K562 (cell line): ENCODE data around the gene ZNF554. TPM values are rescaled to one million over a fixed set of nuclear protein-coding genes. Genes with fewer than 3 reads are reported as not detected.
A peak's percentile ranks its signal among the peaks of the same experiment; 100 is the strongest.

Experiments
- ATAC-seq: fragments of 200-7000 bp; cut with Tn5 transposase; 3 replicates; pipeline ENCODE4 v1.9.1; 2020; ENCODE audit warnings: moderate library complexity
- BruUV-seq: library from RNA; stranded (reverse); fragments of 400-500 nt; replicated peaks from 2 replicates; lab custom pipeline; 2021; lab: Mats Ljungman, UMichigan
- CTCF ChIA-PET: fragments of 300-600 bp; formaldehyde crosslinking; extraction: SDS; loops from one replicate; lab custom pipeline; 2021; ENCODE audit warnings: low intra/inter-chr PET ratio; lab: Yijun Ruan, JAX
- POLR2A ChIA-PET: fragments of 300-600, 350-650 bp; sonication (Branson Sonifier 250); formaldehyde crosslinking; extraction: SDS; loops from one replicate; lab custom pipeline; 2021; ENCODE audit warnings: antibody characterized with exemption, inconsistent platforms; lab: Yijun Ruan, JAX
- DNase-seq, 4 experiments: peaks; one replicate each; pipeline versions ENCODE4 v3.0.0 to v3.0.0-alpha.2; 2011 to 2018; ENCODE audit warnings: low spot score in 3 of 4, mixed read lengths in 3 of 4; ENCODE audit errors: extremely low read depth in 1 of 4
- FAIRE-seq: peaks from 2 replicates; lab custom pipeline; 2011; peaks lifted over from hg19 to GRCh38; lab: Jason Lieb, UNC
- H2AFZ ChIP-seq: 2 replicates; pipeline ENCODE4 v1.6.0; 2011; ENCODE audit warnings: low read depth, low read length, control low read depth, inconsistent platforms
- H3K27ac ChIP-seq: fragments of 200-600 bp; 3 replicates; pipeline ENCODE4 v1.8.0; 2011; ENCODE audit warnings: low read depth, mild to moderate bottlenecking, control low read depth, inconsistent platforms, low read length, moderate library complexity, mixed read lengths; ENCODE audit errors: extremely low read depth
- H3K27me3 ChIP-seq, 2 experiments: fragments of 300-600 bp in 1 of 2; 2 replicates in 1 of 2; 3 replicates in 1 of 2; pipeline versions ENCODE4 v1.6.0 to v1.8.0; 2011; ENCODE audit warnings: inconsistent platforms in 2 of 2, low read length in 2 of 2, mild to moderate bottlenecking in 1 of 2, mixed read lengths in 1 of 2, moderate library complexity in 1 of 2; ENCODE audit not compliant: control insufficient read depth in 2 of 2, insufficient read depth in 2 of 2
- H3K36me3 ChIP-seq: fragments of 300-600 bp; 3 replicates; pipeline ENCODE4 v1.8.0; 2011; ENCODE audit warnings: mild to moderate bottlenecking, low read length, inconsistent platforms; ENCODE audit not compliant: control insufficient read depth, insufficient read depth
- H3K4me1 ChIP-seq, 2 experiments: fragments of 200-600 bp in 1 of 2; replicated peaks in 1 of 2; 2 replicates in 1 of 2; 3 replicates in 1 of 2; pipeline versions ENCODE4 v1.5.1 to v1.8.0; 2011; ENCODE audit warnings: inconsistent platforms in 2 of 2, low read length in 2 of 2, mild to moderate bottlenecking in 1 of 2, mixed read lengths in 1 of 2, moderate library complexity in 1 of 2; ENCODE audit not compliant: control insufficient read depth in 2 of 2, insufficient read depth in 2 of 2
- H3K4me2 ChIP-seq: 2 replicates; pipeline ENCODE4 v1.6.1; 2011; ENCODE audit warnings: low read length, control low read depth, inconsistent platforms, mixed read lengths; ENCODE audit not compliant: insufficient read depth
- H3K4me3 ChIP-seq: fragments of 200-600 bp; sonication (generic), shearing (Covaris generic); 2 replicates; pipeline ENCODE4 v1.5.1; 2016; ENCODE audit warnings: control low read depth, inconsistent platforms
- H3K79me2 ChIP-seq: fragments of 200-600 bp; 3 replicates; pipeline ENCODE4 v1.8.0; 2011; ENCODE audit warnings: low read length, inconsistent platforms; ENCODE audit not compliant: control insufficient read depth, insufficient read depth
- H3K9ac ChIP-seq, 2 experiments: 2 replicates each; pipeline versions ENCODE4 v1.6.0 to v1.6.1; 2011; ENCODE audit warnings: low read depth in 2 of 2, low read length in 2 of 2, control low read depth in 1 of 2, inconsistent platforms in 1 of 2, mild to moderate bottlenecking in 1 of 2, mixed read lengths in 1 of 2; ENCODE audit not compliant: insufficient read depth in 1 of 2
- H3K9me1 ChIP-seq: one replicate; pipeline ENCODE4 v1.6.0; 2011; ENCODE audit warnings: inconsistent platforms, mild to moderate bottlenecking, low read length, moderate library complexity; ENCODE audit not compliant: control insufficient read depth, insufficient read depth
- H3K9me3 ChIP-seq: replicated peaks from 2 replicates; pipeline ENCODE4 v1.5.1; 2011; ENCODE audit warnings: low read depth, low read length, inconsistent platforms; ENCODE audit not compliant: control insufficient read depth, insufficient read depth
- H4K20me1 ChIP-seq: replicated peaks from 2 replicates; pipeline ENCODE4 v1.6.1; 2011; ENCODE audit warnings: low read length, inconsistent platforms, mixed read lengths; ENCODE audit not compliant: control insufficient read depth, insufficient read depth
- BHLHE40 ChIP-seq: IDR thresholded peaks from 2 replicates; pipeline ENCODE4 v1.6.1; 2011; ENCODE audit warnings: low read length, improper control_type of control experiment
- NFIX ChIP-seq: fragments of 250-450 bp; sonication (Bioruptor Pico); IDR thresholded peaks from 2 replicates; pipeline ENCODE4 v1.4.0; 2020; ENCODE audit warnings: low read depth, mild to moderate bottlenecking, moderate library complexity
- WGBS: fragments of 100-300 bp; shearing (Covaris generic); methylation state at CpG from one replicate; pipeline ENCODE4 v1.1.6; 2016; ENCODE audit warnings: low coverage, mixed read lengths; ENCODE audit not compliant: insufficient coverage; ENCODE audit errors: missing lambda C conversion rate; 5-methylcytosine and 5-hydroxymethylcytosine counted together
- in situ Hi-C: fragments of 300-500 bp; cut with MboI; formaldehyde crosslinking; loops from 4 replicates; pipeline ENCODE4 v1.15.0; 2018; ENCODE audit warnings: inconsistent platforms, mixed read lengths
- intact Hi-C: fragments of 100-400 bp; cut with micrococcal nuclease; formaldehyde crosslinking; loops from 2 replicates; pipeline ENCODE4 v1.14.2; 2022
- polyA plus RNA-seq, 8 experiments: library from polyadenylated mRNA; depleted of rRNA in 4 of 8; stranded (reverse) in 5 of 8; unstranded in 3 of 8; fragments of >200 nt; fragmentation: Nextera tagmentation in 2 of 8; fragmentation: Illumina TruSeq in 1 of 8; extraction: Ambion mirVana in 2 of 8; extraction: Trizol in 1 of 8; gene quantifications; 2 replicates each; pipeline versions ENCODE4 v1.2.1 to v1.2.3, GENCODE V29; 2011 to 2014; ENCODE audit warnings: inconsistent platforms in 1 of 8, missing spikeins in 1 of 8
- total RNA-seq, 7 experiments: library from RNA; depleted of rRNA in 6 of 7; stranded (reverse); fragments of >200 nt in 6 of 7; fragmentation: Illumina TruSeq in 2 of 7; extraction: Trizol in 2 of 7; gene quantifications; 2 replicates each; pipeline versions ENCODE4 v1.2.1 to v1.2.3, GENCODE V29; 2011 to 2021; ENCODE audit warnings: low replicate concordance in 1 of 7
- TF ChIP-seq, protein P1 (sequence below): sonication (generic); formaldehyde crosslinking; IDR thresholded peaks from 2 replicates; pipeline ENCODE4 v1.8.1; 2023; ENCODE audit warnings: mild to moderate bottlenecking, missing genetic modification reagents

Gene ZNF554
- total and polyA plus RNA-seq, 9 of the 15 experiments (the other 6 are each of a cell fraction or from before 2014, with no cell fraction given), result 0.07 to 1.8 (median 1.1) TPM

- Histone ChIP-seq H3K36me3 (peaks cover 1% of the 10 kb centered on the region; the same call in 2 of the 3 replicates), H4K20me1 (no peaks in the 10 kb centered on the region), H3K9ac (no peak overlapping the region), H3K27me3 (no peaks in the 10 kb centered on the region; a peak in 1 of 5 replicates), H3K9me1 (no peaks in the 10 kb centered on the region), H2AFZ (no peak overlapping the region), H3K4me2 (no peak overlapping the region), H3K4me1 (peaks cover 0 to 5% of the 10 kb centered on the region in 2 experiments; a peak in 2 of 5 replicates), H3K4me3 (no peak overlapping the region), H3K9me3 (peaks cover 10% of the 10 kb centered on the region)
- FAIRE-seq, result no peak
- DNase-seq, result no peak
- in situ Hi-C loops (no loop called here), intact Hi-C loops (no loop called here)
- ChIA-PET POLR2A (interaction anchor here (2.2 kb wide), 1 partner anchor 18 kb away, joined by 5 read pairs; the partner anchor contains the start of gene ZNF555), CTCF (no interaction called here)
- BruUV-seq, result no TSS peak
- 66% methylated on average over 17 of the region's 27 CpGs for WGBS
- TF ChIP-seq NFIX (CRISPR knock-in tag) (no peak), BHLHE40 (peak; percentile 38; the same call in 1 of the 2 replicates)
- TF ChIP-seq, protein P1, sequence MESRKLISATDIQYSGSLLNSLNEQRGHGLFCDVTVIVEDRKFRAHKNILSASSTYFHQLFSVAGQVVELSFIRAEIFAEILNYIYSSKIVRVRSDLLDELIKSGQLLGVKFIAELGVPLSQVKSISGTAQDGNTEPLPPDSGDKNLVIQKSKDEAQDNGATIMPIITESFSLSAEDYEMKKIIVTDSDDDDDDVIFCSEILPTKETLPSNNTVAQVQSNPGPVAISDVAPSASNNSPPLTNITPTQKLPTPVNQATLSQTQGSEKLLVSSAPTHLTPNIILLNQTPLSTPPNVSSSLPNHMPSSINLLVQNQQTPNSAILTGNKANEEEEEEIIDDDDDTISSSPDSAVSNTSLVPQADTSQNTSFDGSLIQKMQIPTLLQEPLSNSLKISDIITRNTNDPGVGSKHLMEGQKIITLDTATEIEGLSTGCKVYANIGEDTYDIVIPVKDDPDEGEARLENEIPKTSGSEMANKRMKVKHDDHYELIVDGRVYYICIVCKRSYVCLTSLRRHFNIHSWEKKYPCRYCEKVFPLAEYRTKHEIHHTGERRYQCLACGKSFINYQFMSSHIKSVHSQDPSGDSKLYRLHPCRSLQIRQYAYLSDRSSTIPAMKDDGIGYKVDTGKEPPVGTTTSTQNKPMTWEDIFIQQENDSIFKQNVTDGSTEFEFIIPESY (CRISPR knock-in tag), result peak; percentile 87
- TF ChIP-seq, all 486 proteins: peak for 2
- Histone ChIP-seq H3K79me2 (no peaks in the 10 kb centered on the region), H3K27ac (no peak overlapping the region)
- ATAC-seq, result no peak
Measured at GRCh38 chr19:2858864-2859263, 39.2 kb downstream of the ZNF554 start.
